Liver (tissue), 9 donors: ENCODE measurements around the gene ME2. TPM values are rescaled to one million over a fixed set of nuclear protein-coding genes. Genes with fewer than 3 reads are reported as not detected.

Experiments
- DNase-seq: peaks from one replicate; pipeline ENCODE4 v3.0.0-alpha.2; 2017; ENCODE audit warnings: low spot score
- H3K27ac ChIP-seq, 2 donors: one replicate each; pipeline ENCODE4 v1.7.0; 2013; ENCODE audit warnings: inconsistent platforms in 2 of 2, low read length in 2 of 2, control low read depth in 1 of 2, low read depth in 1 of 2, mild to moderate bottlenecking in 1 of 2
- H3K27me3 ChIP-seq, 4 donors: one replicate each; pipeline versions ENCODE4 v1.6.1 to v1.7.0; 2013; ENCODE audit warnings: low read length in 3 of 4, inconsistent platforms in 1 of 4, mild to moderate bottlenecking in 1 of 4, moderate library complexity in 1 of 4; ENCODE audit not compliant: control insufficient read depth in 4 of 4, insufficient read depth in 4 of 4
- H3K36me3 ChIP-seq, 4 donors: one replicate each; pipeline versions ENCODE4 v1.6.1 to v1.7.0; 2013; ENCODE audit warnings: low read length in 3 of 4, mild to moderate bottlenecking in 3 of 4, low read depth in 1 of 4, moderate library complexity in 1 of 4; ENCODE audit not compliant: control insufficient read depth in 4 of 4, insufficient read depth in 3 of 4
- H3K4me1 ChIP-seq, 4 donors: one replicate each; pipeline versions ENCODE4 v1.6.1 to v1.7.0; 2013; ENCODE audit warnings: low read length in 3 of 4, mild to moderate bottlenecking in 3 of 4, moderate library complexity in 1 of 4; ENCODE audit not compliant: control insufficient read depth in 4 of 4, insufficient read depth in 4 of 4
- H3K4me3 ChIP-seq, 3 donors: one replicate each; pipeline versions ENCODE4 v1.6.1 to v1.7.0; 2013; ENCODE audit warnings: low read length in 3 of 3, control low read depth in 1 of 3, low read depth in 1 of 3, mild to moderate bottlenecking in 1 of 3
- H3K9ac ChIP-seq, 2 donors: one replicate each; pipeline ENCODE4 v1.7.0; 2013; ENCODE audit warnings: low read length in 2 of 2, mild to moderate bottlenecking in 2 of 2, moderate library complexity in 2 of 2, control low read depth in 1 of 2, low read depth in 1 of 2
- H3K9me3 ChIP-seq, 4 donors: one replicate each; pipeline versions ENCODE4 v1.6.1 to v1.7.0; 2013; ENCODE audit warnings: low read length in 3 of 4; ENCODE audit not compliant: control insufficient read depth in 4 of 4
- ATF3 ChIP-seq: IDR thresholded peaks from 2 replicates; pipeline ENCODE4 v1.6.1; 2016; ENCODE audit warnings: antibody characterized with exemption
- CTCF ChIP-seq: fragments of 150-350 bp; IDR thresholded peaks from 2 replicates; pipeline ENCODE4 v1.5.1; 2017; ENCODE audit warnings: improper control_type of control experiment, low read depth, low read length; ENCODE audit not compliant: missing input control
- EGR1 ChIP-seq, 2 donors: IDR thresholded peaks; 2 replicates each; pipeline ENCODE4 v1.6.1; 2016 to 2018; ENCODE audit warnings: antibody characterized with exemption in 2 of 2, low read depth in 2 of 2
- FOXA1 ChIP-seq: IDR thresholded peaks from 2 replicates; pipeline ENCODE4 v1.6.1; 2016; ENCODE audit warnings: antibody characterized with exemption
- FOXA2 ChIP-seq: IDR thresholded peaks from 2 replicates; pipeline ENCODE4 v1.6.1; 2016; ENCODE audit warnings: antibody characterized with exemption
- GABPA ChIP-seq, 2 donors: IDR thresholded peaks in 1 of 2; conservative IDR thresholded peaks in 1 of 2; 2 replicates each; pipeline ENCODE4 v1.6.1; 2016; ENCODE audit warnings: antibody characterized with exemption in 2 of 2, mild to moderate bottlenecking in 1 of 2, moderate library complexity in 1 of 2
- HNF4A ChIP-seq, 2 donors: conservative IDR thresholded peaks; 2 replicates each; pipeline ENCODE4 v1.6.1; 2016; ENCODE audit warnings: antibody characterized with exemption in 2 of 2, mild to moderate bottlenecking in 2 of 2
- HNF4G ChIP-seq: IDR thresholded peaks from 2 replicates; pipeline ENCODE4 v1.6.1; 2016; ENCODE audit warnings: antibody characterized with exemption
- JUND ChIP-seq, 2 donors: IDR thresholded peaks; 2 replicates each; pipeline ENCODE4 v1.6.1; 2016; ENCODE audit warnings: antibody characterized with exemption in 2 of 2
- MAX ChIP-seq: IDR thresholded peaks from 2 replicates; pipeline ENCODE4 v1.6.1; 2016; ENCODE audit warnings: antibody characterized with exemption
- NR2F2 ChIP-seq: IDR thresholded peaks from 2 replicates; pipeline ENCODE4 v1.6.1; 2016; ENCODE audit warnings: antibody characterized with exemption
- RAD21 ChIP-seq, 2 donors: IDR thresholded peaks; 2 replicates each; pipeline ENCODE4 v1.6.1; 2016; ENCODE audit warnings: antibody characterized with exemption in 2 of 2, mild to moderate bottlenecking in 2 of 2
- REST ChIP-seq: IDR thresholded peaks from 2 replicates; pipeline ENCODE4 v1.6.1; 2016; ENCODE audit warnings: antibody characterized with exemption, mild to moderate bottlenecking
- RXRA ChIP-seq, 2 donors: IDR thresholded peaks; 2 replicates each; pipeline ENCODE4 v1.6.1; 2017 to 2018; ENCODE audit warnings: antibody characterized with exemption in 2 of 2, mild to moderate bottlenecking in 1 of 2
- SP1 ChIP-seq: IDR thresholded peaks from 2 replicates; pipeline ENCODE4 v1.6.1; 2018; ENCODE audit warnings: antibody characterized with exemption, mild to moderate bottlenecking
- YY1 ChIP-seq: IDR thresholded peaks from 2 replicates; pipeline ENCODE4 v1.6.1; 2016; ENCODE audit warnings: antibody characterized with exemption, mild to moderate bottlenecking
- ZBTB33 ChIP-seq: IDR thresholded peaks from 2 replicates; pipeline ENCODE4 v1.6.1; 2016; ENCODE audit warnings: antibody characterized with exemption
- WGBS: extraction: QIAGEN DNeasy Blood & Tissue Kit; methylation state at CpG from one replicate; pipeline ENCODE4 v1.1.7; 2013; 5-methylcytosine and 5-hydroxymethylcytosine counted together
- polyA plus RNA-seq, 2 donors: library from polyadenylated mRNA; stranded (reverse) in 1 of 2; unstranded in 1 of 2; fragments of 200-250 nt in 1 of 2; fragments of >200 nt in 1 of 2; fragmentation: Nextera tagmentation in 1 of 2; extraction: Ambion mirVana in 1 of 2; gene quantifications; one replicate each; pipeline versions ENCODE4 v1.2.1 to v1.2.3, GENCODE V29; 2013 to 2015
- total RNA-seq, 2 donors: library from RNA; depleted of rRNA; stranded (reverse); fragments of >200 nt; gene quantifications; one replicate each; pipeline ENCODE4 v1.2.3, GENCODE V29; 2014
- donor health status: healthy.
- donor health status: healthy.
- donor health status: healthy.
- donor health status: healthy.
- donor health status: healthy.

Gene ME2
- total and polyA plus RNA-seq, 4 donors, result 9.0 to 33.8 (median 16.1) TPM

GRCh38 chr18:50902797-50903196 lies 23.9 kb downstream of the ME2 start:
- no peak overlapping the region for H3K9ac ChIP-seq
- peaks cover 0 to 3% (median under 1%) of the 10 kb centered on the region in 4 donors for H3K36me3 ChIP-seq
- no peak for DNase-seq
- WGBS, result 26% methylated on average over 1 of the region's 1 CpG
- H3K4me1 ChIP-seq, result peaks cover 0 to 3% (median under 1%) of the 10 kb centered on the region in 4 donors
- no peaks in the 10 kb centered on the region for H3K27me3 ChIP-seq
- no peak overlapping the region for H3K27ac ChIP-seq
- peaks cover 0 to 3% (median 0%) of the 10 kb centered on the region in 4 donors for H3K9me3 ChIP-seq
- TF ChIP-seq MAX (no peak), CTCF (no peak), REST (no peak), GABPA (IDR thresholded peaks at IDR 0.05 in 1 of 2, conservative IDR thresholded peaks at IDR 0.05 in 1 of 2) (no peak), EGR1 (IDR thresholded peaks at IDR 0.05; ENCODE audit: low read depth in 2 of 2) (no peak), HNF4G (no peak), ATF3 (no peak), RXRA (IDR thresholded peaks at IDR 0.05) (no peak), HNF4A (conservative IDR thresholded peaks at IDR 0.05) (no peak)
- H3K4me3 ChIP-seq, result no peak overlapping the region

GRCh38 chr18:50906843-50907242 lies 27.9 kb downstream of the ME2 start:
- Histone ChIP-seq H3K4me1 (peaks cover 0 to 3% (median under 1%) of the 10 kb centered on the region in 4 donors), H3K36me3 (peaks cover 0 to 6% (median 4%) of the 10 kb centered on the region in 4 donors), H3K27ac (no peak overlapping the region), H3K27me3 (no peaks in the 10 kb centered on the region), H3K9ac (no peak overlapping the region), H3K9me3 (peaks cover 0 to 3% (median 0%) of the 10 kb centered on the region in 4 donors), H3K4me3 (no peak overlapping the region)
- no peak for DNase-seq
- WGBS, result 96% methylated on average over 2 of the region's 2 CpGs
- no peak for TF ChIP-seq JUND (IDR thresholded peaks at IDR 0.05)
- TF ChIP-seq ZBTB33, result no peak
- TF ChIP-seq EGR1 (IDR thresholded peaks at IDR 0.05; ENCODE audit: low read depth in 2 of 2), result no peak
- no peak for TF ChIP-seq FOXA1
- TF ChIP-seq REST, result no peak
- TF ChIP-seq YY1, result no peak
- TF ChIP-seq MAX, result no peak
- no peak for TF ChIP-seq FOXA2
- no peak for TF ChIP-seq NR2F2
- no peak for TF ChIP-seq HNF4G
- TF ChIP-seq RAD21 (IDR thresholded peaks at IDR 0.05), result no peak
- TF ChIP-seq SP1, result no peak
- TF ChIP-seq HNF4A (conservative IDR thresholded peaks at IDR 0.05), result no peak
- TF ChIP-seq ATF3, result no peak
- TF ChIP-seq GABPA (IDR thresholded peaks at IDR 0.05 in 1 of 2, conservative IDR thresholded peaks at IDR 0.05 in 1 of 2), result no peak
